Measurements from ENCODE around the gene MSRB1. TPM values are rescaled to one million over a fixed set of nuclear protein-coding genes. Genes with fewer than 3 reads are reported as not detected.

The MSRB1 gene
- total RNA-seq, 6 experiments from 2014 or later = 21.0 to 27.4 (median 22.7) TPM

DNA sequence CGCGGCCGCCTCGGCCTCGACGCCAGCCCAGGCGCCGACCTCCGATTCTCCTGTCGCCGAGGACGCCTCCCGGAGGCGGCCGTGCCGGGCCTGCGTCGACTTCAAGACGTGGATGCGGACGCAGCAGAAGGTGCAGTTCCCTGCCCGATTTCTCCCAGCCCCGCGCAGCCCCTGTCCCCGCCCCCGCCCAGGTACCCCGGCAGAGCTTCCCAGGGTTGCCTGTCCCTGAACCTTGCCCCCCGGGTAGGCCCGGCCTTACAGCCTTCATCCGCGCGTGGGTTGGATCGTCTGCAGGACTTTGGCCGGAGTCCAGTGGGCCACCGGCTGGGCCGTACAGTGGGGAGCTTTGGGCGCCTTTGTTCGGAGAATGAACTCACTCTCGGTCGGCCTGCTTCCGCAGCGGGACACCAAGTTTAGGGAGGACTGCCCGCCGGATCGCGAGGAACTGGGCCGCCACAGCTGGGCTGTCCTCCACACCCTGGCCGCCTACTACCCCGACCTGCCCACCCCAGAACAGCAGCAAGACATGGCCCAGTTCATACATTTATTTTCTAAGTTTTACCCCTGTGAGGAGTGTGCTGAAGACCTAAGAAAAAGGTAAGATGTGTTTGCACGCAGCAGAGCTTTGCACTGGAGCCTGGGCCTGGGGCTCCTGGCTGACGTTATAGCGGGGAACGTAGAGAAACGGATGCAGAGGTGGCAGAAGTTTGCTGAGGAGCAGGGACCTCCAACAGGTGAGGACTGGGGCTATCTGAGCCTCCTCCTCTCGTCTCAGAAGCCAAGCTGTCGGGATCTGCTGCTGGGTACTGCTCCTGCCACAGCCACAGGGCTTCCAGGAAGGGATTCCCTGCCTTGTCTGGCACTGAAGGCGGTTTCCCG lies 41.6 kb upstream of the MSRB1 start:
- H3K27ac Mint-ChIP-seq = peak overlapping the region; percentile 68
- H3K36me3 Mint-ChIP-seq (ENCODE audit: low read depth) = 0 out of 2 replicates have a peak, but pooled peaks cover 5% of the 10 kb centered on the region
- no peak for TF ChIP-seq CTCF (IDR thresholded peaks at IDR 0.05)
- peak overlapping the region; percentile 92 for H3K4me3 Mint-ChIP-seq
- DNase-seq = no peak
- H3K4me1 Mint-ChIP-seq (ENCODE audit: low read depth) = peaks cover 16% of the 10 kb centered on the region
- H3K27me3 Mint-ChIP-seq (ENCODE audit: insufficient read depth) = peaks cover 14% of the 10 kb centered on the region
- no peaks in the 10 kb centered on the region for H3K9me3 Mint-ChIP-seq

GRCh38 chr16:1983544-1984346 lies 40.7 kb upstream of the MSRB1 start, which contains the start of gene GFER:
Gene GFER (plus strand): TSS chr16:1984193. CDS start chr16:1984219, 26 bp downstream.
- peaks cover 12% of the 10 kb centered on the region for H3K27me3 Mint-ChIP-seq (ENCODE audit: insufficient read depth)
- peak; percentile 86 for DNase-seq
- H3K36me3 Mint-ChIP-seq (ENCODE audit: low read depth) = 0 out of 2 replicates have a peak, but pooled peaks cover 5% of the 10 kb centered on the region
- peak within 1 kb of the TSS; percentile 78 for H3K27ac Mint-ChIP-seq
- no peaks in the 10 kb centered on the region for H3K9me3 Mint-ChIP-seq
- peaks cover 16% of the 10 kb centered on the region for H3K4me1 Mint-ChIP-seq (ENCODE audit: low read depth)
- H3K4me3 Mint-ChIP-seq = peak within 1 kb of the TSS; percentile 92
- peak; percentile 58 for TF ChIP-seq CTCF (IDR thresholded peaks at IDR 0.05)

GRCh38 chr16:1982991-1983543 lies 40.1 kb upstream of the MSRB1 start:
- Mint-ChIP-seq H3K27ac (peak overlapping the region; percentile 78), H3K36me3 (ENCODE audit: low read depth) (0 out of 2 replicates have a peak, but pooled peaks cover 5% of the 10 kb centered on the region), H3K9me3 (no peaks in the 10 kb centered on the region), H3K27me3 (ENCODE audit: insufficient read depth) (peaks cover 12% of the 10 kb centered on the region), H3K4me3 (peak overlapping the region; percentile 86), H3K4me1 (ENCODE audit: low read depth) (peaks cover 16% of the 10 kb centered on the region)
- DNase-seq = no peak
- no peak for TF ChIP-seq CTCF (IDR thresholded peaks at IDR 0.05)

- Mint-ChIP-seq H3K4me1 (ENCODE audit: low read depth) (peaks cover 16% of the 10 kb centered on the region), H3K27me3 (ENCODE audit: insufficient read depth) (peaks cover 12% of the 10 kb centered on the region), H3K36me3 (ENCODE audit: low read depth) (0 out of 2 replicates have a peak, but pooled peaks cover 5% of the 10 kb centered on the region), H3K27ac (no peak overlapping the region), H3K9me3 (no peaks in the 10 kb centered on the region), H3K4me3 (no peak overlapping the region)
- TF ChIP-seq CTCF (IDR thresholded peaks at IDR 0.05) = no peak
- no peak for DNase-seq
Measured at GRCh38 chr16:1982013-1982433, 39.0 kb upstream of the MSRB1 start.

GRCh38 chr16:1981398-1981836 lies 38.4 kb upstream of the MSRB1 start, which contains the start of gene NOXO1:
Gene NOXO1 (minus strand): TSS chr16:1981469. CDS start chr16:1981179, 290 bp downstream.
- peaks cover 12% of the 10 kb centered on the region for H3K27me3 Mint-ChIP-seq (ENCODE audit: insufficient read depth)
- no peak within 1 kb of the TSS for H3K27ac Mint-ChIP-seq
- no peak for TF ChIP-seq CTCF (IDR thresholded peaks at IDR 0.05)
- no peak for DNase-seq
- peaks cover 16% of the 10 kb centered on the region for H3K4me1 Mint-ChIP-seq (ENCODE audit: low read depth)
- H3K9me3 Mint-ChIP-seq = no peaks in the 10 kb centered on the region
- no peak within 1 kb of the TSS for H3K4me3 Mint-ChIP-seq
- H3K36me3 Mint-ChIP-seq (ENCODE audit: low read depth) = 0 out of 2 replicates have a peak, but pooled peaks cover 1% of the 10 kb centered on the region
